ENCODE data around the gene RIPPLY1. TPM values are rescaled to one million over a fixed set of nuclear protein-coding genes. Genes with fewer than 3 reads are reported as not detected.

The RIPPLY1 gene
- not detected in 2 replicates for total RNA-seq (2014; rRNA removed; shearing (Covaris generic); ENCODE audit: low replicate concordance)

- Histone ChIP-seq H3K4me2 (ENCODE audit: low read depth, low read length, poor library complexity, severe bottlenecking) (no peak within 1 kb of the TSS), H3K9me3 (ENCODE audit: low read length) (no peaks in the 10 kb centered on the region), H3K9me2 (replicated peaks; ENCODE audit: insufficient read depth, low read length) (no peaks in the 10 kb centered on the region)
Measured at GRCh38 chrX:106903291-106903824, at the start of gene RIPPLY1. Gene RIPPLY1 (minus strand): TSS chrX:106903341. CDS start chrX:106903287, 54 bp downstream.

GRCh38 chrX:106952538-106952937 is 49.4 kb upstream of the RIPPLY1 start:
- Histone ChIP-seq H2AFZ (ENCODE audit: low read length) (no peak overlapping the region), H3K4me2 (ENCODE audit: low read depth, low read length, poor library complexity, severe bottlenecking) (no peak overlapping the region), H3K27me3 (ENCODE audit: low read length) (no peaks in the 10 kb centered on the region), H3K9ac (ENCODE audit: low read length) (no peak overlapping the region), H3K9me3 (ENCODE audit: low read length) (no peaks in the 10 kb centered on the region), H3K27ac (ENCODE audit: low read length) (no peak overlapping the region), H3K4me1 (ENCODE audit: low read length) (peaks cover 5% of the 10 kb centered on the region), H4K20me1 (ENCODE audit: insufficient read depth, low read depth, low read length) (no peaks in the 10 kb centered on the region), H3K9me2 (replicated peaks; ENCODE audit: insufficient read depth, low read length) (no peaks in the 10 kb centered on the region), H3K4me3 (ENCODE audit: low read length) (no peak overlapping the region), H3K36me3 (ENCODE audit: insufficient read depth, low read length) (peaks cover 3% of the 10 kb centered on the region; the same call in 1 of the 2 replicates), H3K79me2 (ENCODE audit: low read length) (no peaks in the 10 kb centered on the region)
- no peak for DNase-seq

More at GRCh38 chrX:106903291-106903824, at the start of gene RIPPLY1:
- Histone ChIP-seq H3K4me1 (ENCODE audit: low read length) (peaks cover 16% of the 10 kb centered on the region), H4K20me1 (ENCODE audit: insufficient read depth, low read depth, low read length) (no peaks in the 10 kb centered on the region), H3K4me3 (ENCODE audit: low read length) (no peak within 1 kb of the TSS), H3K79me2 (ENCODE audit: low read length) (no peaks in the 10 kb centered on the region), H3K9ac (ENCODE audit: low read length) (no peak within 1 kb of the TSS), H3K27me3 (ENCODE audit: low read length) (no peaks in the 10 kb centered on the region), H3K27ac (ENCODE audit: low read length) (no peak within 1 kb of the TSS), H2AFZ (ENCODE audit: low read length) (no peak within 1 kb of the TSS), H3K36me3 (ENCODE audit: insufficient read depth, low read length) (no peaks in the 10 kb centered on the region)
- peak; percentile 48 for DNase-seq

GRCh38 chrX:106952089-106952488 is 48.9 kb upstream of the RIPPLY1 start:
- no peak overlapping the region for H3K27ac ChIP-seq (ENCODE audit: low read length)
- H3K4me2 ChIP-seq (ENCODE audit: low read depth, low read length, poor library complexity, severe bottlenecking), result no peak overlapping the region
- no peaks in the 10 kb centered on the region for H3K9me3 ChIP-seq (ENCODE audit: low read length)
- H3K27me3 ChIP-seq (ENCODE audit: low read length), result no peaks in the 10 kb centered on the region
- peaks cover 3% of the 10 kb centered on the region; the same call in 1 of the 2 replicates for H3K36me3 ChIP-seq (ENCODE audit: insufficient read depth, low read length)
- peaks cover 5% of the 10 kb centered on the region for H3K4me1 ChIP-seq (ENCODE audit: low read length)
- no peaks in the 10 kb centered on the region for H3K79me2 ChIP-seq (ENCODE audit: low read length)
- no peaks in the 10 kb centered on the region for H3K9me2 ChIP-seq (replicated peaks; ENCODE audit: insufficient read depth, low read length)
- H3K9ac ChIP-seq (ENCODE audit: low read length), result no peak overlapping the region
- no peaks in the 10 kb centered on the region for H4K20me1 ChIP-seq (ENCODE audit: insufficient read depth, low read depth, low read length)
- H2AFZ ChIP-seq (ENCODE audit: low read length), result no peak overlapping the region
- no peak for DNase-seq
- no peak overlapping the region for H3K4me3 ChIP-seq (ENCODE audit: low read length)

- no peak overlapping the region for H3K4me2 ChIP-seq (ENCODE audit: low read depth, low read length, poor library complexity, severe bottlenecking)
- no peak for DNase-seq
Measured at GRCh38 chrX:106951230-106951629, 48.1 kb upstream of the RIPPLY1 start.

GRCh38 chrX:106950381-106950780 is 47.2 kb upstream of the RIPPLY1 start:
- H3K79me2 ChIP-seq (ENCODE audit: low read length), result no peaks in the 10 kb centered on the region
- H2AFZ ChIP-seq (ENCODE audit: low read length), result no peak overlapping the region
- no peak overlapping the region for H3K27ac ChIP-seq (ENCODE audit: low read length)
- H4K20me1 ChIP-seq (ENCODE audit: insufficient read depth, low read depth, low read length), result no peaks in the 10 kb centered on the region
- no peaks in the 10 kb centered on the region for H3K9me3 ChIP-seq (ENCODE audit: low read length)
- H3K4me2 ChIP-seq (ENCODE audit: low read depth, low read length, poor library complexity, severe bottlenecking), result no peak overlapping the region
- H3K27me3 ChIP-seq (ENCODE audit: low read length), result no peaks in the 10 kb centered on the region
- no peak for DNase-seq
- no peaks in the 10 kb centered on the region for H3K9me2 ChIP-seq (replicated peaks; ENCODE audit: insufficient read depth, low read length)
- peaks cover 5% of the 10 kb centered on the region for H3K4me1 ChIP-seq (ENCODE audit: low read length)
- no peak overlapping the region for H3K4me3 ChIP-seq (ENCODE audit: low read length)
- no peak overlapping the region for H3K9ac ChIP-seq (ENCODE audit: low read length)
- peaks cover 3% of the 10 kb centered on the region; the same call in 1 of the 2 replicates for H3K36me3 ChIP-seq (ENCODE audit: insufficient read depth, low read length)

More at GRCh38 chrX:106951230-106951629, 48.1 kb upstream of the RIPPLY1 start:
- H3K9me3 ChIP-seq (ENCODE audit: low read length), result no peaks in the 10 kb centered on the region
- peaks cover 3% of the 10 kb centered on the region; the same call in 1 of the 2 replicates for H3K36me3 ChIP-seq (ENCODE audit: insufficient read depth, low read length)
- H4K20me1 ChIP-seq (ENCODE audit: insufficient read depth, low read depth, low read length), result no peaks in the 10 kb centered on the region
- no peaks in the 10 kb centered on the region for H3K9me2 ChIP-seq (replicated peaks; ENCODE audit: insufficient read depth, low read length)
- peaks cover 5% of the 10 kb centered on the region for H3K4me1 ChIP-seq (ENCODE audit: low read length)
- H2AFZ ChIP-seq (ENCODE audit: low read length), result no peak overlapping the region
- H3K79me2 ChIP-seq (ENCODE audit: low read length), result no peaks in the 10 kb centered on the region
- no peak overlapping the region for H3K4me3 ChIP-seq (ENCODE audit: low read length)
- no peak overlapping the region for H3K27ac ChIP-seq (ENCODE audit: low read length)
- no peaks in the 10 kb centered on the region for H3K27me3 ChIP-seq (ENCODE audit: low read length)
- H3K9ac ChIP-seq (ENCODE audit: low read length), result no peak overlapping the region

- DNase-seq, result no peak
- H3K9ac ChIP-seq (ENCODE audit: low read length), result no peak overlapping the region
- H3K27me3 ChIP-seq (ENCODE audit: low read length), result no peaks in the 10 kb centered on the region
- H3K36me3 ChIP-seq (ENCODE audit: insufficient read depth, low read length), result peaks cover 3% of the 10 kb centered on the region; the same call in 1 of the 2 replicates
- no peaks in the 10 kb centered on the region for H3K79me2 ChIP-seq (ENCODE audit: low read length)
- H3K4me1 ChIP-seq (ENCODE audit: low read length), result peaks cover 4% of the 10 kb centered on the region
- no peak overlapping the region for H3K4me2 ChIP-seq (ENCODE audit: low read depth, low read length, poor library complexity, severe bottlenecking)
- H3K4me3 ChIP-seq (ENCODE audit: low read length), result no peak overlapping the region
- H4K20me1 ChIP-seq (ENCODE audit: insufficient read depth, low read depth, low read length), result no peaks in the 10 kb centered on the region
- H2AFZ ChIP-seq (ENCODE audit: low read length), result no peak overlapping the region
- H3K9me2 ChIP-seq (replicated peaks; ENCODE audit: insufficient read depth, low read length), result no peaks in the 10 kb centered on the region
- H3K27ac ChIP-seq (ENCODE audit: low read length), result no peak overlapping the region
- no peaks in the 10 kb centered on the region for H3K9me3 ChIP-seq (ENCODE audit: low read length)
Measured at GRCh38 chrX:106949366-106949765, 46.2 kb upstream of the RIPPLY1 start.

GRCh38 chrX:106948641-106949040 is 45.5 kb upstream of the RIPPLY1 start:
- no peaks in the 10 kb centered on the region for H4K20me1 ChIP-seq (ENCODE audit: insufficient read depth, low read depth, low read length)
- H3K9me3 ChIP-seq (ENCODE audit: low read length), result no peaks in the 10 kb centered on the region
- no peaks in the 10 kb centered on the region for H3K4me1 ChIP-seq (ENCODE audit: low read length)
- H3K27ac ChIP-seq (ENCODE audit: low read length), result no peak overlapping the region
- H3K36me3 ChIP-seq (ENCODE audit: insufficient read depth, low read length), result peaks cover 3% of the 10 kb centered on the region; the same call in 1 of the 2 replicates
- no peak overlapping the region for H2AFZ ChIP-seq (ENCODE audit: low read length)
- no peaks in the 10 kb centered on the region for H3K9me2 ChIP-seq (replicated peaks; ENCODE audit: insufficient read depth, low read length)
- H3K4me3 ChIP-seq (ENCODE audit: low read length), result no peak overlapping the region
- H3K4me2 ChIP-seq (ENCODE audit: low read depth, low read length, poor library complexity, severe bottlenecking), result no peak overlapping the region
- no peaks in the 10 kb centered on the region for H3K27me3 ChIP-seq (ENCODE audit: low read length)
- H3K79me2 ChIP-seq (ENCODE audit: low read length), result no peaks in the 10 kb centered on the region
- H3K9ac ChIP-seq (ENCODE audit: low read length), result no peak overlapping the region
- DNase-seq, result no peak

- no peaks in the 10 kb centered on the region for H4K20me1 ChIP-seq (ENCODE audit: insufficient read depth, low read depth, low read length)
- H3K79me2 ChIP-seq (ENCODE audit: low read length), result no peaks in the 10 kb centered on the region
- no peaks in the 10 kb centered on the region for H3K27me3 ChIP-seq (ENCODE audit: low read length)
- no peak overlapping the region for H2AFZ ChIP-seq (ENCODE audit: low read length)
- H3K9me2 ChIP-seq (replicated peaks; ENCODE audit: insufficient read depth, low read length), result no peaks in the 10 kb centered on the region
- H3K9me3 ChIP-seq (ENCODE audit: low read length), result no peaks in the 10 kb centered on the region
- no peak overlapping the region for H3K4me2 ChIP-seq (ENCODE audit: low read depth, low read length, poor library complexity, severe bottlenecking)
- H3K9ac ChIP-seq (ENCODE audit: low read length), result no peak overlapping the region
- no peak overlapping the region for H3K27ac ChIP-seq (ENCODE audit: low read length)
- no peak overlapping the region for H3K4me3 ChIP-seq (ENCODE audit: low read length)
- H3K4me1 ChIP-seq (ENCODE audit: low read length), result no peaks in the 10 kb centered on the region
- no peak for DNase-seq
- no peaks in the 10 kb centered on the region for H3K36me3 ChIP-seq (ENCODE audit: insufficient read depth, low read length)
Measured at GRCh38 chrX:106946464-106946863, 43.3 kb upstream of the RIPPLY1 start.

All from Karpas-422 (cell line).